ENCODE results near the gene PLXNA4.

DNA sequence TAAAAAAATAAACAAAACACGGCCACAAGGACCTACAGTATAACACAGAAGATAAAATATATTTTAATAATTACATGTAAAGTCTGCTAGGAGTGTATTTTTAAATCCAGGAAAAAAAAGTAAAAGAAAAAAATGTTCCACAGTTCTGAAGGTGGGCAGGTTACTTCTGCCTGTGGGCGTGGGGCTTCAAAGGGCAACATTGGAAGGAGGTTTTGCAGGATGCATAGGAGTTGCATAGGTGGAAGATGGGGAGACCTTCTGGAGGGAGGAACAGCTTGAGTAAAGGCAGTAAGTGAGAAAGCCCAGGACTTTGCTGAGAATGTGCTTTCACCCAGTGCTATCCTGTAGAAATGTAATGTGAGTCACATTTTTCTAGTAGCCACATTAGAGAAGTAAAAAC lies 37.5 kb upstream of the PLXNA4 start:
- TF ChIP-seq, protein P1, sequence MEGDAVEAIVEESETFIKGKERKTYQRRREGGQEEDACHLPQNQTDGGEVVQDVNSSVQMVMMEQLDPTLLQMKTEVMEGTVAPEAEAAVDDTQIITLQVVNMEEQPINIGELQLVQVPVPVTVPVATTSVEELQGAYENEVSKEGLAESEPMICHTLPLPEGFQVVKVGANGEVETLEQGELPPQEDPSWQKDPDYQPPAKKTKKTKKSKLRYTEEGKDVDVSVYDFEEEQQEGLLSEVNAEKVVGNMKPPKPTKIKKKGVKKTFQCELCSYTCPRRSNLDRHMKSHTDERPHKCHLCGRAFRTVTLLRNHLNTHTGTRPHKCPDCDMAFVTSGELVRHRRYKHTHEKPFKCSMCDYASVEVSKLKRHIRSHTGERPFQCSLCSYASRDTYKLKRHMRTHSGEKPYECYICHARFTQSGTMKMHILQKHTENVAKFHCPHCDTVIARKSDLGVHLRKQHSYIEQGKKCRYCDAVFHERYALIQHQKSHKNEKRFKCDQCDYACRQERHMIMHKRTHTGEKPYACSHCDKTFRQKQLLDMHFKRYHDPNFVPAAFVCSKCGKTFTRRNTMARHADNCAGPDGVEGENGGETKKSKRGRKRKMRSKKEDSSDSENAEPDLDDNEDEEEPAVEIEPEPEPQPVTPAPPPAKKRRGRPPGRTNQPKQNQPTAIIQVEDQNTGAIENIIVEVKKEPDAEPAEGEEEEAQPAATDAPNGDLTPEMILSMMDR (tag by site-specific recombination; IDR thresholded peaks at IDR 0.05) = no peak
- TF ChIP-seq ZNF473 (tag by site-specific recombination; IDR thresholded peaks at IDR 0.05) (no peak), ZNF792 (tag by site-specific recombination; IDR thresholded peaks at IDR 0.05) (no peak), ZNF624 (tag by site-specific recombination; IDR thresholded peaks at IDR 0.05) (no peak), TRIM28 (IDR thresholded peaks at IDR 0.05; ENCODE audit: borderline replicate concordance, low read length) (no peak), ZBTB7A (tag by site-specific recombination; IDR thresholded peaks at IDR 0.05; ENCODE audit: low read depth) (no peak), ZNF274 (IDR thresholded peaks at IDR 0.05; ENCODE audit: low read length) (no peak), ZNF274 (tag by site-specific recombination; IDR thresholded peaks at IDR 0.05; ENCODE audit: borderline replicate concordance) (no peak), ZNF558 (tag by site-specific recombination; IDR thresholded peaks at IDR 0.05) (no peak), YY2 (tag by site-specific recombination; IDR thresholded peaks at IDR 0.05) (no peak), FEZF1 (tag by site-specific recombination; IDR thresholded peaks at IDR 0.05) (no peak)
- TF ChIP-seq, protein P2, sequence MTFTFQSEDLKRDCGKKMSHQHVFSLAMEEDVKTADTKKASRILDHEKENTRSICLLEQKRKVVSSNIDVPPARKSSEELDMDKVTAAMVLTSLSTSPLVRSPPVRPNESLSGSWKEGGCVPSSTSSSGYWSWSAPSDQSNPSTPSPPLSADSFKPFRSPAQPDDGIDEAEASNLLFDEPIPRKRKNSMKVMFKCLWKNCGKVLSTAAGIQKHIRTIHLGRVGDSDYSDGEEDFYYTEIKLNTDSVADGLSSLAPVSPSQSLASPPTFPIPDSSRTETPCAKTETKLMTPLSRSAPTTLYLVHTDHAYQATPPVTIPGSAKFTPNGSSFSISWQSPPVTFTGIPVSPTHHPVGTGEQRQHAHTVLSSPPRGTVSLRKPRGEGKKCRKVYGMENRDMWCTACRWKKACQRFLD (tag by site-specific recombination; IDR thresholded peaks at IDR 0.05) = no peak

Measured in HEK293 (cell line).